ENCODE data around the gene SLC25A3. TPM values are rescaled to one million over a fixed set of nuclear protein-coding genes. Genes with fewer than 3 reads are reported as not detected.
"Not testable (repeated sequence)": the region's sequence is repeated elsewhere in the genome, so short reads cannot be mapped to it uniquely, and the experiment has no call there.

The SLC25A3 gene
- total RNA-seq, 4 donors from 2014 or later, result 271 to 309 (median 298) TPM

DNA sequence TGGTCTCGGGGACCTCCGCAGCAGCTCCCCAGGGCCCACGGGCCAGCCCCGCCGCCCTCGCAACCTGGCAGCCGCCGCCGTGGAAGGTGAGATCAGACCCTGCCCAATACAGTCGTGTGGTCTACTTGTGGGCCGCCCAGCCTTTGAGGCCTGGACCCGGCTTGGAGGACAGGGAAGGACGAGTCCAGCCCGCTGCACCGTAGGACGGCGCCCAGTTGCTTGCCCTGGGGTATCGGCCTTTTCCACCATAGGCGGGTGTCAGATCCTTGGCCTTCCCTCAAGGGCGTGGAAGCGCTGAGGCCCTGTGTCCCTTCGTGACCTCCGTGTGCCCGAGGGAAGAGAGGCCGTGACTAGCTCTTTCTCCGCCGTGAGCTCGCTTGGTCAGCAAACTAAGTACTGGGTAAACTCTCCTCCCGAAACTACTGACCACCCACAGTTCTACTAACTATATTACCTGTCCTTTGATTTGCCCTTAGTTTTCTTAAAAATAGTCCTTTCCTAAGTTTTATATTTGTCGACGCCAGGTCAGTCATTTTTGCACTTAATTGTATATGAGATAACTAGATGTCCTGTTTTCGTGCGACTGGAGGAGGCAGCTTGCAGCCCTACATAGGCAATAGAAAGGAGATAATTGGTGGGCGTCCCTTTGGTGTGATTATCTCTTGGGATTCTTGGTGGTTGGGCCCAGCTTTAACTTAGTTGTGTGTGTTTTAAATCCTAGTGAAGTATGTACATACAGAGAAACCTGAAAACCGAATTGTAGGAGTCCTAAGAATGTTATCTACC lies 757 bp downstream of the SLC25A3 start:
- TF ChIP-seq, protein P1, sequence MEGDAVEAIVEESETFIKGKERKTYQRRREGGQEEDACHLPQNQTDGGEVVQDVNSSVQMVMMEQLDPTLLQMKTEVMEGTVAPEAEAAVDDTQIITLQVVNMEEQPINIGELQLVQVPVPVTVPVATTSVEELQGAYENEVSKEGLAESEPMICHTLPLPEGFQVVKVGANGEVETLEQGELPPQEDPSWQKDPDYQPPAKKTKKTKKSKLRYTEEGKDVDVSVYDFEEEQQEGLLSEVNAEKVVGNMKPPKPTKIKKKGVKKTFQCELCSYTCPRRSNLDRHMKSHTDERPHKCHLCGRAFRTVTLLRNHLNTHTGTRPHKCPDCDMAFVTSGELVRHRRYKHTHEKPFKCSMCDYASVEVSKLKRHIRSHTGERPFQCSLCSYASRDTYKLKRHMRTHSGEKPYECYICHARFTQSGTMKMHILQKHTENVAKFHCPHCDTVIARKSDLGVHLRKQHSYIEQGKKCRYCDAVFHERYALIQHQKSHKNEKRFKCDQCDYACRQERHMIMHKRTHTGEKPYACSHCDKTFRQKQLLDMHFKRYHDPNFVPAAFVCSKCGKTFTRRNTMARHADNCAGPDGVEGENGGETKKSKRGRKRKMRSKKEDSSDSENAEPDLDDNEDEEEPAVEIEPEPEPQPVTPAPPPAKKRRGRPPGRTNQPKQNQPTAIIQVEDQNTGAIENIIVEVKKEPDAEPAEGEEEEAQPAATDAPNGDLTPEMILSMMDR (IDR thresholded peaks at IDR 0.05), result no peak
- TF ChIP-seq EP300 (IDR thresholded peaks at IDR 0.05) (no peak), POLR2A (IDR thresholded peaks at IDR 0.05) (no peak)
- DNase-seq (ENCODE audit: low spot score in 2 of 2), result peak in 1 of 2 donors; percentile 43
- no peaks in the 10 kb centered on the region for H3K27me3 ChIP-seq
- peaks cover 0 to 21% (median 6%) of the 10 kb centered on the region in 3 donors for H3K36me3 ChIP-seq
- peak overlapping the region; percentile 83 to 97 (median 96) for H3K4me3 ChIP-seq
- peaks cover 4 to 23% (median 13%) of the 10 kb centered on the region in 4 donors for H3K4me1 ChIP-seq
- WGBS, 2 donors, result 0 to 1% methylated on average over 28 to 34 of the region's 35 CpGs
- H3K27ac ChIP-seq, result peak overlapping the region; percentile 97 to 98 (median 98)
- H3K9me3 ChIP-seq, result no peaks in the 10 kb centered on the region

DNA sequence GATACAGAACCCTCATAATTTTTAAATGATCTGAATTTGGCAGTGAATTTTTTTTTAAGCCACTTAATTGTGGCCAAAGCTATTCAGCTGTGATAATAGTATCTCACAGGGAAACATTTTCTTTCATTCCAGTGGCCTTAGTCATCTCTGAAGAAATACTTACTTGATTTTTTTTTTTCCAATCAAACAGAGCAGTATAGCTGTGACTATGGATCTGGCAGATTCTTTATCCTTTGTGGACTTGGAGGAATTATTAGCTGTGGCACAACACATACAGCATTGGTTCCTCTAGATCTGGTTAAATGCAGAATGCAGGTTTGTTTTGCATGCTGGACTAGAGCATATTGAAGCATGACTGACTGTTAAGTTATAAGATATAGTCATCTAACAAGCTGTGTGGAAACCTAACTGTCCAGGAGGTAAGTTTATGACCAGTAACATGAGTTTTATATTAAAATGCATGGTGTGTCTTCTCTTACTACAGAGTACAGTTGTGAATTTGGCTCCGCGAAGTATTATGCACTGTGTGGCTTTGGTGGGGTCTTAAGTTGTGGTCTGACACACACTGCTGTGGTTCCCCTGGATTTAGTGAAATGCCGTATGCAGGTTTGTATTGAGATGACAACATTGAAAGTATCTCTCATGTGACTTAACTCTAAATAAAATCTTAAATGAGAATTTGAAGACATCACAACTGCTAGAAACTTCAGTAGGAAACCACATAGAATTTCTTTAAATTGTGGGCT lies 1.9 kb downstream of the SLC25A3 start:
- Histone ChIP-seq H3K27me3 (no peaks in the 10 kb centered on the region), H3K36me3 (peaks cover 0 to 33% (median 10%) of the 10 kb centered on the region in 3 donors), H3K27ac (peak overlapping the region in 2 of 4 donors; percentile 97 to 98), H3K9me3 (no peaks in the 10 kb centered on the region), H3K4me3 (peak overlapping the region; percentile 83 to 97 (median 96)), H3K4me1 (peaks cover 4 to 23% (median 13%) of the 10 kb centered on the region in 4 donors)
- TF ChIP-seq, protein P1 (IDR thresholded peaks at IDR 0.05), result no peak
- TF ChIP-seq POLR2A (IDR thresholded peaks at IDR 0.05) (no peak), EP300 (IDR thresholded peaks at IDR 0.05) (no peak)
- 53 to 59% methylated on average over 3 of the region's 3 CpGs for WGBS, 2 donors
- no peak for DNase-seq (ENCODE audit: low spot score in 2 of 2)

DNA sequence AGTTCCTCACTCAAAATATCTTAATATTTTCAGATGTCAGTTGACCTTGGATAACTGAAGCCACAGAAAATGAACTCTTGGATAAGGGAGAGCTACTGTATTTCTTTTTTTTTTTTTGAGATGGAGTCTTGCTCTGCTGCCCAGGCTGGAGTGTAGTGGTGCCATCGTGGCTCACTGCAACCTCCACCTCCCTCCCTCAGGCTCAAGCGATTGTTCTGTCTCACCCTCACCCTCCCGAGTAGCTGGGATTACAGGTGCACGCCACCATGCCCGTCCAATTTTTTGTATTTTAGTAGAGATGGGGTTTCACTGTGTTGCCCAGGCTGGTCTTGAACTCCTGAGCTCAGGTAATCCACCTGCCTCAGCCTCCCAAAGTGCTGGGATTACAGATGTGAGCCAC lies 3.8 kb downstream of the SLC25A3 start:
- H3K36me3 ChIP-seq, result peaks cover 0 to 52% (median 27%) of the 10 kb centered on the region in 3 donors
- not testable (repeated sequence) for H3K27ac ChIP-seq

DNA sequence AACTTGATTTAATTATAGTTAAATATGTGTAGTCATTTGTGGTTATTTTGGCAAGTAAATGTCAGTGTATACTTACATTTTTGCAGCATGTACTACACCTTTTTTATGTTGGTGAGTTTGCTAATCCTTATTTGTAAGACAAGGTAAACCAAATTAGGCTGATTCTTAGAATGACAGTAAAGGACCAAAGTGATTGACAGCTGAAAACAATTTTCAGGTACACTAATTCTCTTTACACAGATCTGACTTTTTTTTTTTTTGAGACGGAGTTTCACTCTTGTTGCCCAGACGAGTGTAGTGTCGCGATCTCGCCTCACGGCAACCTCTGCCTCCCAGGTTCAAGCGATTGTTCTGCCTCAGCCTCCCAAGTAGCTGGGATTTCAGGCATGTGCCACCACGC lies 8.4 kb downstream of the SLC25A3 start:
- Histone ChIP-seq H3K9me3 (no peaks in the 10 kb centered on the region), H3K27me3 (no peaks in the 10 kb centered on the region), H3K4me1 (peaks cover 0 to under 1% (median 0%) of the 10 kb centered on the region in 4 donors), H3K4me3 (no peak overlapping the region), H3K36me3 (peaks cover 0 to 86% (median 33%) of the 10 kb centered on the region in 3 donors), H3K27ac (no peak overlapping the region)
- 90 to 91% methylated on average over 8 of the region's 8 CpGs for WGBS, 2 donors
- TF ChIP-seq, protein P1 (IDR thresholded peaks at IDR 0.05), result no peak
- TF ChIP-seq POLR2A (IDR thresholded peaks at IDR 0.05) (no peak), EP300 (IDR thresholded peaks at IDR 0.05) (no peak)
- DNase-seq (ENCODE audit: low spot score in 2 of 2), result no peak

More for the DNA sequence above, 3.8 kb downstream of the SLC25A3 start:
- H3K9me3 ChIP-seq; DNase-seq (ENCODE audit: low spot score in 2 of 2); H3K4me3 ChIP-seq; H3K27me3 ChIP-seq: not testable (repeated sequence)
- 86 to 91% methylated on average over 5 of the region's 5 CpGs for WGBS, 2 donors
- peaks cover 4 to 23% (median 13%) of the 10 kb centered on the region in 4 donors for H3K4me1 ChIP-seq

DNA sequence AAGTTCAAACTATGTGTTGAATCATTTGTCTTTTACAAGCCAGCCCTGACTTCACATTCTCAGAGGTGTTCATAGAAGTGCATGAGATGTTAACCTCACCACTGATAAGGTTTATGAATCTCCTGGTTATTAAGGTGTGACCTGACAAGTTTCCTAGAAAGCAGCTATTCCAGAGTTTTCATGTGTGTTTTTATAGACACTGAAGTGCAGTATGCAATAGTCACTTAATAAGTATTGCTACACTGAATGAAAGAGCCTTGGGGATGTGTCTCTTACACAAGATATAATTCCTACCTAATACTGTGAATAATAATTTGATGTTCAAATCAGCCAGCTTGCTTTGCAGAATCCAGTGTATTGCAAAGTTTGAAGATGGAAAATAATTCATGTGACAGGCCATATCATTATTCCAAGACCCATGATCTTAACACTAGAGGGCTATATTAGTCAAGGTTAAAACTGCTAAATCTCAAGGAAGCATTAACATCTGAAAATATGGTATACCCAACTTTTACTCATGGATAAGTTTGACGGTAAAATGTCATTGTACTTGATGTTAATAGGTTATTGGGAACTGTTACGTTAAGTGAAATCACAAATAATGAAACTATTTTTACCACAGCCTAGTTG lies 13.0 kb downstream of the SLC25A3 start:
- Histone ChIP-seq H3K27me3 (no peaks in the 10 kb centered on the region), H3K36me3 (peaks cover 0 to 42% (median 12%) of the 10 kb centered on the region in 3 donors)

More for the DNA sequence above, 13.0 kb downstream of the SLC25A3 start:
- Histone ChIP-seq H3K9me3 (no peaks in the 10 kb centered on the region), H3K27ac (no peak overlapping the region), H3K4me1 (no peaks in the 10 kb centered on the region), H3K4me3 (no peak overlapping the region)
- WGBS, 2 donors, result 58 to 69% methylated on average over 2 of the region's 2 CpGs
- TF ChIP-seq, protein P1 (IDR thresholded peaks at IDR 0.05), result no peak
- TF ChIP-seq POLR2A (IDR thresholded peaks at IDR 0.05) (no peak), EP300 (IDR thresholded peaks at IDR 0.05) (no peak)
- DNase-seq (ENCODE audit: low spot score in 2 of 2), result no peak

Data from tibial nerve (tissue), 4 donors.